Stimulated activated CD4-positive, alpha-beta T cell treated with anti-CD3 and anti-CD28 coated beads, Interleukin-1b, Interleukin-23, amount 100 ng/mL, for 4 hours (primary cell): ENCODE data around the gene HOGA1.
A peak's percentile ranks its signal among the peaks of the same experiment; 100 is the strongest.
"Not testable (repeated sequence)": the region's sequence is repeated elsewhere in the genome, so short reads cannot be mapped to it uniquely, and the experiment has no call there.

Experiments
- DNase-seq, 2 donors: peaks; one replicate each; pipeline ENCODE4 v3.0.0-alpha.2; 2020; ENCODE audit warnings: low read depth in 2 of 2

The HOGA1 gene

GRCh38 chr10:97648562-97649404, 64.6 kb downstream of the HOGA1 start:
- peak in 1 of 2 donors; percentile 12 for DNase-seq

GRCh38 chr10:97649405-97649750, 65.2 kb downstream of the HOGA1 start:
- DNase-seq: not testable (repeated sequence)

- no peak for DNase-seq
Measured at GRCh38 chr10:97650726-97651125, 66.5 kb downstream of the HOGA1 start.

- DNase-seq: no peak
Measured at GRCh38 chr10:97651773-97652172, 67.6 kb downstream of the HOGA1 start.

GRCh38 chr10:97656777-97657176, 72.6 kb downstream of the HOGA1 start:
- no peak for DNase-seq

- DNase-seq: no peak
Measured at GRCh38 chr10:97659589-97659988, 75.4 kb downstream of the HOGA1 start.
